IPS-NIHi11 (cell line): Measurements from ENCODE around the gene SUCO.

Experiments used
- DNase-seq: peaks from one replicate; pipeline ENCODE4 v3.0.0; 2012; ENCODE audit warnings: mixed read lengths, low spot score

The SUCO gene

GRCh38 chr1:172646653-172647052 lies 113.7 kb downstream of the SUCO start:
- DNase-seq, result no peak

- DNase-seq, result no peak
Measured at GRCh38 chr1:172647110-172647564, 114.2 kb downstream of the SUCO start.

GRCh38 chr1:172647987-172648386 lies 115.0 kb downstream of the SUCO start:
- no peak for DNase-seq

GRCh38 chr1:172650474-172651193 lies 117.7 kb downstream of the SUCO start:
- no peak for DNase-seq

- DNase-seq, result no peak
Measured at GRCh38 chr1:172653015-172653709, 120.2 kb downstream of the SUCO start.

- no peak for DNase-seq
Measured at GRCh38 chr1:172654535-172654934, 121.6 kb downstream of the SUCO start.

GRCh38 chr1:172656576-172656975 lies 123.6 kb downstream of the SUCO start:
- DNase-seq, result no peak

GRCh38 chr1:172657586-172657985 lies 124.6 kb downstream of the SUCO start:
- no peak for DNase-seq

- no peak for DNase-seq
Measured at GRCh38 chr1:172658871-172659453, 126.0 kb downstream of the SUCO start, which contains the start of gene FASLG. Gene FASLG (plus strand): TSS chr1:172659103. CDS start chr1:172659202, 99 bp downstream.

GRCh38 chr1:172661107-172661506 lies 128.2 kb downstream of the SUCO start:
- DNase-seq, result no peak
